ENCODE results near the gene ZNF407. TPM values are rescaled to one million over a fixed set of nuclear protein-coding genes. Genes with fewer than 3 reads are reported as not detected.

ZNF407 gene
- total RNA-seq, 4 donors from 2014 or later = 18.1 to 29.1 (median 19.7) TPM

DNA sequence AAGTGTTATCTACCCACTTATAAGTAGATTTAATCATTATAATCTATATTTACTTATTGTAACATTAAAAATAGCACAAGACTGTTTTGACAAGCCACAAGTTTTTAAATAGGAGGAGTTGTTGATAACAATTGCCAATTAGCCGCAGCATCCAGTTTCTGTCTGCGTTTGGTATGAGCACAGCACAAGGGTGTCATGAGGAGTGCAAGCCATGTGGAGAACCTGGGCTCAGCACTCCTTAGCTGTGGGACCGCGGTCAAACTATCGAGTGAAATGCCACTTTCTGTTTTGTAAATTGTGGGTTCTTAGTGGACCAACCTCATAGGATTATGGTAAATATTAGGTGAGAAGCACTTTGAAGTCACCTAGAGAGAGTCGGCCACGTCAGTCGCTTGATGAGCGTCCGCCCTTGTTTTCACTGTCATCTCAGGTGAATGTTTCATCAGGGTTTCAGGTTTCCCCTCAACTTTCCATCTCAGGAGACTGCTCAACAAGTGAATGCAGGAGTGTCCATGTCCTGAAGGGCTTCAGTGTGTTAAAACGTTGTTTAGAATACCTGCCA, 294.5 kb downstream of the ZNF407 start:
- Histone ChIP-seq H3K4me3 (no peak overlapping the region), H3K36me3 (peaks cover 0 to 20% of the 10 kb centered on the region in 2 donors), H3K9me3 (no peaks in the 10 kb centered on the region), H3K27me3 (no peaks in the 10 kb centered on the region), H3K27ac (no peak overlapping the region), H3K4me1 (no peaks in the 10 kb centered on the region)
- TF ChIP-seq, protein P1, sequence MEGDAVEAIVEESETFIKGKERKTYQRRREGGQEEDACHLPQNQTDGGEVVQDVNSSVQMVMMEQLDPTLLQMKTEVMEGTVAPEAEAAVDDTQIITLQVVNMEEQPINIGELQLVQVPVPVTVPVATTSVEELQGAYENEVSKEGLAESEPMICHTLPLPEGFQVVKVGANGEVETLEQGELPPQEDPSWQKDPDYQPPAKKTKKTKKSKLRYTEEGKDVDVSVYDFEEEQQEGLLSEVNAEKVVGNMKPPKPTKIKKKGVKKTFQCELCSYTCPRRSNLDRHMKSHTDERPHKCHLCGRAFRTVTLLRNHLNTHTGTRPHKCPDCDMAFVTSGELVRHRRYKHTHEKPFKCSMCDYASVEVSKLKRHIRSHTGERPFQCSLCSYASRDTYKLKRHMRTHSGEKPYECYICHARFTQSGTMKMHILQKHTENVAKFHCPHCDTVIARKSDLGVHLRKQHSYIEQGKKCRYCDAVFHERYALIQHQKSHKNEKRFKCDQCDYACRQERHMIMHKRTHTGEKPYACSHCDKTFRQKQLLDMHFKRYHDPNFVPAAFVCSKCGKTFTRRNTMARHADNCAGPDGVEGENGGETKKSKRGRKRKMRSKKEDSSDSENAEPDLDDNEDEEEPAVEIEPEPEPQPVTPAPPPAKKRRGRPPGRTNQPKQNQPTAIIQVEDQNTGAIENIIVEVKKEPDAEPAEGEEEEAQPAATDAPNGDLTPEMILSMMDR (IDR thresholded peaks at IDR 0.05) = no peak
- TF ChIP-seq POLR2A (IDR thresholded peaks at IDR 0.05) (no peak), POLR2AphosphoS5 (IDR thresholded peaks at IDR 0.05) (no peak), EP300 (IDR thresholded peaks at IDR 0.05) (no peak)
- WGBS, 2 donors (ENCODE audit: low coverage in 1 of 2) = 91 to 93% methylated on average over 11 of the region's 11 CpGs
- ATAC-seq = no peak

DNA sequence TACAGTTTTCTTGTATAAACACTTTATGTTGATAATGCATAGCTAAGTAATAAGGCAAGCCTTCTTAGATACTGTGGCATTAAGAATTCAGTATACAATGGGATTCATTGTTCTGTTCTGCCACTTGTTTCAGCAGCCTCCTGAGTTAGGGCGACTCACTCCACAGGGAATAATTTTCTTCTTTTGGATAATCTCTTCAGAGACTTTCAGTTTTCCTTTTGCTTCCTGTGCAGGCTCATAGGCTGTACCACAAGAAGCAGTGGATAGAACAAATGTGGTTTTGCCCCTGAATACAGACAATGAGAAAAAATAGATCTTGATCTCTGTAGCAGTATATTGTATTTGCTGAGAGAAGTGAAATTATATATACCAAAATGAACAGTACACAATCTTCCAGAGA, 298.0 kb downstream of the ZNF407 start:
- TF ChIP-seq POLR2A (IDR thresholded peaks at IDR 0.05) = no peak
- TF ChIP-seq, protein P1 (IDR thresholded peaks at IDR 0.05) = no peak
- TF ChIP-seq POLR2AphosphoS5 (IDR thresholded peaks at IDR 0.05) = no peak
- no peak for TF ChIP-seq EP300 (IDR thresholded peaks at IDR 0.05)
- Histone ChIP-seq H3K9me3 (no peaks in the 10 kb centered on the region), H3K4me1 (no peaks in the 10 kb centered on the region), H3K27me3 (no peaks in the 10 kb centered on the region), H3K4me3 (no peak overlapping the region), H3K36me3 (peaks cover 0 to 6% of the 10 kb centered on the region in 2 donors), H3K27ac (no peak overlapping the region)
- no peak for ATAC-seq
- WGBS, 2 donors (ENCODE audit: low coverage in 1 of 2) = 50 to 71% methylated on average over 1 of the region's 1 CpG

DNA sequence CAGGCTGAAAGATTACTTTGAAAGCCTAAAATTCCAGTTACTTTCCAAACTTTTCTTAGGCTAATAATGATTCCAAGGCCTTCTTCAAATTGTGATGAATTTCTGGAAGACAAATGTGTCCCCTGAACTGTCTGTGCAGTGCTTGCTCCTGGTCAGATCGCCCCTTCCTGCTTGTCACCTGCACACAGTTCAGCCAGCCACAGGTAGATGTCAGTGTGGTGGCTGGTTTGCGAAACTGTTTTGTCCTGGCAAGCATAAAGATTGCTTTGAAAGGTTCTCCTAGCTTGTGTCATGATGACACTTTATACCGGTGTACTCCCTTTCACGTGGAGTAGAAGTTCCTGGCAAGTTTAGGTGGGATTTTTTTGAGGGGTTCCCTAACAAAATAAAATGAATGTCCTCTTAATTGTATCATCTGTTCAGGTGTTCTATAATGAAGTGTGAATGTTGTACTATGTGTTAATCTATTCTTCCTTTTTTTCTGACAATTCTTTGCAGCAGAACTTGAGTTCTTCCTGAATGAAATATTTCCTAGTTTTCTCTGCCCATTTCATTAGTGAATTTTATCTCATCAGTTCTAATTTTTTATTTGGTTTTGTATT, 298.8 kb downstream of the ZNF407 start:
- ATAC-seq = no peak
- no peak overlapping the region for H3K4me3 ChIP-seq
- WGBS, 2 donors (ENCODE audit: low coverage in 1 of 2) = 40 to 43% methylated on average over 3 to 4 of the region's 4 CpGs

DNA sequence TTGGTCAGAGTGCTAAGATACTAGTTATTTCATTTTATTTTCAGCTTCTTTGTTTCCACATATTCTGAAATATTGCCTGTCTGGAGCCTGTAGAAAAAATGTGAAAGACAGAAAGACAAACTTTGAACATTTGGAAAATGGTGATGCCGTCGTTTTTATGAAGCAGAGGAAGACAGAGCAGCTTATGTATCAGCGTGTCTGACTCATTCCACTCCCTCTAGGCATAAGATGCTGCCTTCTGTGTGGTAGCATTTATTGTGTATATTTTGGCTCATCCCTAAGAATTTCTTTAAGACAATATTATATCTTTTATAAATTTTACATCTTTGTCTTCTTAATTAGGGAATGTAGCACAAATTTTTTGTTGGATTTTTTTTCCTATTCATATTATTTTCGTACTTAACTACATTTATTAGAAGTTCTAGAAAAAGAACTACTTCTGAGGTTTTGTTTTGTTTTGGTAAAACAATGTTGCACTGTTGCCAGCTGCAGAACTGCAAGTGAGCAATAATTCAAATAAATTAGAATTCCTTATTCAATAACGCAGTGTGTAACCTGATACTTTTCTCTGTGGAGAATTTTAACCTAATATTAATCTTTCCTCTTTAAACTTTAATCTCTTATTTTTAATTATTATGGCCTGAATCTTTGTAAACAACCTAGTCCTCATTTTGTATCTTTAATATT, 300.4 kb downstream of the ZNF407 start:
- 57 to 75% methylated on average over 5 of the region's 5 CpGs for WGBS, 2 donors (ENCODE audit: low coverage in 1 of 2)
- Histone ChIP-seq H3K4me3 (no peak overlapping the region), H3K27ac (no peak overlapping the region), H3K4me1 (no peaks in the 10 kb centered on the region), H3K36me3 (no peaks in the 10 kb centered on the region), H3K9me3 (no peaks in the 10 kb centered on the region), H3K27me3 (no peaks in the 10 kb centered on the region)
- no peak for ATAC-seq
- TF ChIP-seq EP300 (IDR thresholded peaks at IDR 0.05) = no peak
- TF ChIP-seq, protein P1 (IDR thresholded peaks at IDR 0.05) = no peak
- no peak for TF ChIP-seq POLR2AphosphoS5 (IDR thresholded peaks at IDR 0.05)
- TF ChIP-seq POLR2A (IDR thresholded peaks at IDR 0.05) = no peak

More for the DNA sequence above, 298.8 kb downstream of the ZNF407 start:
- no peaks in the 10 kb centered on the region for H3K9me3 ChIP-seq
- no peak overlapping the region for H3K27ac ChIP-seq
- H3K4me1 ChIP-seq = no peaks in the 10 kb centered on the region
- no peaks in the 10 kb centered on the region for H3K36me3 ChIP-seq
- H3K27me3 ChIP-seq = no peaks in the 10 kb centered on the region
- no peak for TF ChIP-seq EP300 (IDR thresholded peaks at IDR 0.05)
- TF ChIP-seq, protein P1 (IDR thresholded peaks at IDR 0.05) = peak in 3 of 4 experiments; percentile 8 to 64 (median 40)

DNA sequence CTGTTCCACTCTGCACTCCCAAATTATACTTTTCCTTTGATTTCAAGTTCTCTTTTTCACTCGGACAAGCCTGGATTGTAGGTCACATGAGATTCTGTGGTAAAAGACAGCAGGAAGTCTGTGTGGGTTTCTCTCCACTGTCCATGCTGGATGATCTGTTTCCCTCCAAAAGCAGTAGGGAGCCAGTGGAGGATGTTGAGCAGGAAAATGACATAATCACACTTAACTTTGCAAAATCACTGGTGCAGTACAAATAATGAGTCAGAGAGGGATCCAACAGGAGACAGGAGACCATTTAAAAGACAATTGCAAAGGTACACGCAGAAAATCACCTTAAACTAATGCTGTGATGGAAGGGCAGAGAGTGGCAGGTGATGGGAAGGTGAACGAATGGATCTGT, 301.3 kb downstream of the ZNF407 start:
- H3K36me3 ChIP-seq = no peaks in the 10 kb centered on the region
- no peak overlapping the region for H3K27ac ChIP-seq
- H3K4me3 ChIP-seq = no peak overlapping the region
- ATAC-seq = no peak
- TF ChIP-seq EP300 (IDR thresholded peaks at IDR 0.05) = no peak
- TF ChIP-seq, protein P1 (IDR thresholded peaks at IDR 0.05) = no peak
- TF ChIP-seq POLR2A (IDR thresholded peaks at IDR 0.05) = no peak
- no peak for TF ChIP-seq POLR2AphosphoS5 (IDR thresholded peaks at IDR 0.05)
- H3K9me3 ChIP-seq = no peaks in the 10 kb centered on the region
- H3K4me1 ChIP-seq = no peaks in the 10 kb centered on the region
- 57 to 81% methylated on average over 3 of the region's 3 CpGs for WGBS, 2 donors (ENCODE audit: low coverage in 1 of 2)
- no peaks in the 10 kb centered on the region for H3K27me3 ChIP-seq

All from gastroesophageal sphincter (tissue), 4 donors.